ENCODE results near the gene HNRNPUL2.

- no peak for TF ChIP-seq CTCF (conservative IDR thresholded peaks at IDR 0.05; ENCODE audit: low read length)
- TF ChIP-seq EZH2phosphoT487 (IDR thresholded peaks at IDR 0.05; ENCODE audit: borderline replicate concordance, low read depth, low read length), result no peak
Measured at GRCh38 chr11:62770778-62771143, 43.5 kb upstream of the HNRNPUL2 start.
